Left forelimb (tissue), 1 donor: ENCODE results near the gene SP6.

ENCODE experiments used
- DNase-seq: peaks from one replicate; pipeline ENCODE4 v3.0.0-alpha.2; 2018; ENCODE audit warnings: low spot score

The SP6 gene

GRCh38 chr17:47856830-47857229 is 5.9 kb upstream of the SP6 start:
- DNase-seq = no peak

DNA sequence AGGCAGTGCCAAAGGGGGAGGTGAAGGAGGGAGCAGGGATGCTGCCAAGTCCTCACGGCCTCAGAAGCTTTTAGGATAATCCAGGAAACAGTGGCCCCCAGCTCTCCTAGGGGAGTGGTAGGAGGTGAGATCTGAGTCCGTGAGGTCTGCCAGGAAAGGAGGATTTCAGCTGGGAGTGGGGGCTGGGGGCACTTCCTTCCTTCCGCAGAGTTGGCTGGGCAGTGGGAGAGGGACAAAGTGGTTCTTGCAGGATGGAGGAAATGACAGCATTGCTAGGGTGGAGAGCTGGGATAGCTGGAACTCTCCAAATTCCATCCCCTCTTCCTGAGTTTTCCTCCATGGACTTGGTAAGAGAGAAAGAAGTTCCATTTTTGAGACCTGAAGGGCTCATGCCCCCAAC is 4.8 kb upstream of the SP6 start:
- no peak for DNase-seq

DNA sequence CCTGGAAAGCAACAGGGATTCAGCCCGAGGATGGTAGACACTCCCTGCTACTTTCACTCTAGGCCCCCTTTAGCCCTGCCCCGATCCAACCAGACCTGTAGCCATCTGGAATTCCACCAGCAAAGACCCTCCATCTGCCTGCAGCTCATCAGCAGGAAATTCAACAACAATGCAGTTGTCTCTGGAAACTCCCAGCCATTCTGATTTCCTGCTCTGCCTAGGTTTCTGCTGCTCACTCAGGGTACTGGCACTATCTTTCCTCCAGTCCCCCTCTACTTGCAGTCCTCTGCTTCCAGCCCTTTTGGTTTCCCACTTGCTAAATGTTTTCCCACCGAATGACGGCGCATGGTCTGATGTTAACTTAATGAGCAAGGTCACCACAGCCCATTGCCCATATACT is 2.7 kb upstream of the SP6 start:
- DNase-seq = no peak

- no peak for DNase-seq
These were observed 1.4 kb upstream of the SP6 start for GRCh38 chr17:47852113-47852949.

- no peak for DNase-seq
These were observed 775 bp upstream of the SP6 start for GRCh38 chr17:47851764-47852112.

GRCh38 chr17:47850373-47850691 is 631 bp downstream of the SP6 start:
- DNase-seq = no peak

GRCh38 chr17:47848198-47848513 is 2.8 kb downstream of the SP6 start:
- no peak for DNase-seq

DNA sequence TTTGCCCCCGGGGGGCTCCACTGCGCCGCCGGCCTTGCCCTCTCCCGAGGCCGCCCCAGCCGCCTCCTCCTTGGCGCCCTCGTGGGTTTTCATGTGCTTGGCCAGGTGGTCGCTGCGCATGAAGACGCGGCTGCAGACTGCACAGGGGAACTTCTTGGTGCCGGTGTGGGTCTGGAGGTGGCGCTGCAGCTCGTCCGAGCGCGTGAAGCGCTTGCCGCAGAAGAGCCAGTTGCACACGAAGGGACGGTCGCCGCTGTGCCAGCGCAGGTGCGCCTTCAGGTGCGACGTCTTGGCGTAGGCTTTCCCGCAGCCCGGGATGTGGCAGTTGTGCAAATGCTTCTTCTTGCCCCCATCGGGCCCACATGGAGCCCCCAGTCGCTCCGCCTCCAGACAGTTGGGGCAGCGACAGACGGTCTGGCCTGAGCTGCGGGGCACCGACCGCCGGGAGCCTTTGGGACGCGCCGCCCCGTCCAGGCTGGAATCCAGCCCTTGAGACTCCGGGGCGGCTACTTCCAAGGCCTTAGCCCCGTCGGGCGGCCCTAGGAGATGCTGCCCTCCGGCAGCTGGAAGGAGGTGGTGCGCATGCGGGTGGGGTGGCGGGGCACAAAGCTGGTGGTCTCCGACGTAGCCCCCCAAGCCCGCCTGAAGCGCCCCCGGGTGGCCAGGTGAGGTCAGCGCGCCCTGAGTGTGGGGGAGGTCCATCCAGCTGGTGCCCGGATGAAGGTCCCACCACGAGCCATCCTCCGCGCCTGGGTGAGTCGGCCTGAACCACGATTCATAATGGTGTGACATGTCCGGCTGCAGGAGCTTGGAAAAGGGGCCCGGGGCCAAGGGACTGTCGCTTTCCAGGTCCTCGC is 3.4 kb downstream of the SP6 start:
- no peak for DNase-seq

DNA sequence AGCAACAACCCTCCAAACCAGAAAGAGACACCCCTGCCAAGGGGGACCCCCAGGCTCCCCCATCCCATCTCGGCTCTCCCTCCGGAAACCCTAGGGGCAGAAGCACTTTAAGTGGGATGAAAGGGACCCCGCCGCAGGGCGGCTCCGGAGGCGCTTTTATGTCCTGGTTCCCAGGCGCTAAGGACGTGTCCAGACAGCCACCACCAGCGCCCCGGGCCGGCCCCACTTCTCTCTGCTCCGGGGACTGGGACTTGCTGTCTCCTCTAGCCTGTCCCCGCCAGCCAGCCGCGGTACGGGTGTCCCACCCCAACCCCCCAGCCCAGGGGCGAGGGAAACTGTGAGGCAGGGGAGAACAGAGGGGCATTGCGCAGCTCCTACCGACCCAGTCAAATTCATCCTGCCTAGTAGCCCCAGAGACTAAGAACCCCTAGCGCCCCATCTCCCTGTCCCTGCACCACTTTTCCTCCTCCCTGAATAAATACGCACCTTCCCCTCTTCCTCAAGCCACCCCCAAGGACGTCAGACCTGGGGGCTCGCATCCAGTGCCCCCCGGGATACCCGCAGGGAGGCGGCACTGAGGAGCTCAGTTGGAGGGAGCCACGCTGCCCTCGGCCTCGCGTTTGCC is 4.1 kb downstream of the SP6 start:
- no peak for DNase-seq

DNA sequence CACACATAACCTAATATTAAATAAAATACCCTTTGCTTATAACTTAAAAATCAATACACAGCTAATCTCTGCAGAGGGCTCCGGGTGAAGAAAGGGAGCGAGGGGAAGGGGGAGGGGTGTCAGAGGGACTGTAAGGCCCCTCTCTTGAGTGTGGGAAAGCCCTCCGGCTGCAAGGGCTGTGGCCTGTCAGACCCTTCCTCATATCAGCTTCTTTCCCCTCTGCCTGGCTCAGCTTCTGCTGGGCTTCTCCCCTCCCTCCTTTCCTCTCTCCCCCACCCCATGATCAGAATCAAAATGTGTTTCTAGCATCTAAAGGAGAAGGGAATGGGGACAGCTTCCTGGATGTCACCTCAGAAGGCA is 5.3 kb downstream of the SP6 start:
- DNase-seq = no peak

DNA sequence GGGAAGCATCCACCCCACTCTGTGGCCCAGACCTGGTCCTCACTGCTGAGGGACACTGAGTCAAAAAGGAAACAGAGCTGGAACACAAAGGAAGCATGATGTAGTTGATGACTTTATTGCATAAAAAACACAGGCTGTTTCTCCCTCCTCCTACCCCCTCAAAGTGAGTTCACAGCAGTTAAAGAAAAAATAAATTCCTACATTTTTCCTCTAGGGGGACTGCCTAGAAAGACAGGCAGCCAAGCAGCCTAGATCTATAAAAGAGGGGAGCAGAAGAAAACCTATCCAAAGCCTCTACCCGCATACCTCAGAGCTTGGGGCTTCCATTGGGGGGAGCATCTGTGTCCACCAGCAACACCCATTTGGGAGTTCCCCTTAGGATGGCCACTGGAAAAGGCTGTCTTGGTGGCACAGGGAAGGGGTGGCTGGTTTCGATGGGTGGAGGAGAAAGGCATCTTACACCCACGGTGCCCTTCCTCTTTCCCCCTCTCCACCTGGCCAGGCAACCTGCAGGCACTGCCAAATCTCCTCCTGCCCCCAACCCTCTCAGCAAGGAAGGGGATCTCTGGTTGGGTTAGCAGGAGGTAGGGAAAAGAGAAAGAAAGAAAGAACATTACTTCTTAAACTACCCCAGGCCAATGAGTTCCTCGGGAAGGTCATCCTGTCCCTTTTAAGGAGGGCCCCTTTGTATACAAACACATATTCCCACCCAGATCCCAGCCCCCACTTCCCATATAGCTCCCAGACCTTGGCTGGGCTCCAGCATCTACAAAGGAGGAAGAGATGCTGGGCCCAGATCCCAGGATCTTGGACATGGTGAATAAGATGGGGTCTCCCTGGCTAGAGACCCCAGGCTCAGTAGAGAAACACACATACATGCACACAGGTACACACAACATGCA is 5.9 kb downstream of the SP6 start:
- DNase-seq = no peak

DNA sequence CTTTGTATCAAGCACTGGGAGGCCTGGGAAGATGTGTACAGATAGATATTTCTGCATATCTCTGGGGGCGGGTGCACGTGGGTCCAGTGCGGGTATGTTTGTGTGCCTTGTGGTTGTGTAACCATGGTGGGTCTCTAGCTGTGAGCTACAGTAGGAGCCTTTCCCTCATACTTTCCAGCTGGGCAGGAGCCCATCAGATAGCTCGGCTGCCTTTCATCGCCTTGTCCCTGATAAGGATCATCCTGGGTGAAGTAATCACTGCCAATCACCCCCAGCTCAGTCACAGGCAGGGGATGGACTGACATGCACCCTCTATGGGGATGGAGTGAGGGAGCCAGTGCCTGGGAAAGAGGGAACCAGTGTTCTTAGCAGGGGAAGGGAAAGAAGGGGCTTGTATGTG is 6.7 kb downstream of the SP6 start:
- no peak for DNase-seq

DNA sequence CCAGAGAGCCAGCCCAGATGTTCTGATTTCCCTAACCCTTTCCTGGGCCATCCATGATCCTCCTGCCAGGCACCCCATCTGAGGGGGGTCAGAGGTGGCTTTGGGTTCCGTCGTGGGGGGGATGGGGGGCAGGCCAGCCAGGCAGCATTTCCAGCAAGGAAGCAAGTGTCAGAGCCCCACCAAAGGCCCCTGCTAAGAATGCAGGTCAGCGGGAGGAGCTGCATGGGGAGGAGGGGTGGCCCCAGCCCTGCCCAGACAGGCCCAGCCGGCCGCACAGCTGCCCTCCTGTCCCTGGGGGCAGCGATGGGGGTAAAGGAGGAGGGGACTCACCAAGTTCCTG is 7.6 kb downstream of the SP6 start:
- no peak for DNase-seq

- DNase-seq = no peak
These were observed 9.3 kb downstream of the SP6 start for GRCh38 chr17:47841488-47842291.

- DNase-seq = peak; percentile 94
These were observed 10.0 kb downstream of the SP6 start, which contains the start of gene SCRN2 for GRCh38 chr17:47840742-47841487. SCRN2 (minus strand) TSS chr17:47841273; CDS start chr17:47840843, 430 bp downstream.

GRCh38 chr17:47840001-47840741 is 10.8 kb downstream of the SP6 start:
- DNase-seq = no peak

DNA sequence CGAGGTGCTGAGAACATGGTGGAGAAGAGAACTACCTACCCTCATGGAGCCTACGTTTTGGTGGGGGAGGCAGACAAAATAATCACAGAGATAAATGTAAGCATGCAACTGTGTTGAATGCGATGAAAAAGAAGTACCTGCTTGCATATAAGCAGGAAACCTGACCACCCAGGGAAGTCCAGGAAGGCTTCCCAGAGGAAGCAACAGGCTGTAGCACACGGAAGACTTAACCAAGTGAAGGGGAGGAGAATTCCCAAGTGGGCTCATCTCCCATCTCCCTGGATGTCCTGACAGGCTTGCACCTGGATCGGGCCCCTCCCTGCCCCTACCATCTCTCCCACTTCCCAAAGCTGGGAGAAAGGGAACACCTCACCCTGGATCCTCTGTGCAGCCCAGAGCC is 11.9 kb downstream of the SP6 start:
- no peak for DNase-seq

- DNase-seq = no peak
These were observed 12.3 kb downstream of the SP6 start for GRCh38 chr17:47838636-47839035.

- DNase-seq = no peak
These were observed 13.4 kb downstream of the SP6 start for GRCh38 chr17:47837401-47838039.

GRCh38 chr17:47836601-47837000 is 14.4 kb downstream of the SP6 start:
- DNase-seq = no peak
